HG02973 (cell line): ENCODE measurements around the gene WWOX.

Experiments
- ATAC-seq: cut with Tn5 transposase; IDR thresholded peaks from one replicate; pipeline ENCODE4 v1.9.1; 2021; ENCODE audit warnings: moderate library complexity; ENCODE audit not compliant: unreplicated experiment

Gene WWOX

GRCh38 chr16:78552716-78553115 is 453.3 kb downstream of the WWOX start:
- no peak for ATAC-seq

- no peak for ATAC-seq
Measured at GRCh38 chr16:78553268-78554039, 454.0 kb downstream of the WWOX start.

GRCh38 chr16:78556421-78556820 is 457.0 kb downstream of the WWOX start:
- ATAC-seq = no peak

GRCh38 chr16:78560997-78561396 is 461.5 kb downstream of the WWOX start:
- no peak for ATAC-seq

GRCh38 chr16:78562111-78562510 is 462.7 kb downstream of the WWOX start:
- ATAC-seq = no peak

- ATAC-seq = no peak
Measured at GRCh38 chr16:78562650-78563049, 463.2 kb downstream of the WWOX start.

GRCh38 chr16:78563905-78564304 is 464.5 kb downstream of the WWOX start:
- no peak for ATAC-seq

GRCh38 chr16:78566397-78567073 is 467.1 kb downstream of the WWOX start:
- ATAC-seq = no peak

GRCh38 chr16:78570399-78571141 is 471.1 kb downstream of the WWOX start:
- ATAC-seq = no peak

- no peak for ATAC-seq
Measured at GRCh38 chr16:78571434-78571833, 472.0 kb downstream of the WWOX start.

- no peak for ATAC-seq
Measured at GRCh38 chr16:78571898-78572358, 472.5 kb downstream of the WWOX start.

- peak; percentile 61 for ATAC-seq
Measured at GRCh38 chr16:78574571-78574970, 475.1 kb downstream of the WWOX start.

GRCh38 chr16:78576941-78577340 is 477.5 kb downstream of the WWOX start:
- no peak for ATAC-seq

GRCh38 chr16:78577630-78578029 is 478.2 kb downstream of the WWOX start:
- no peak for ATAC-seq

- no peak for ATAC-seq
Measured at GRCh38 chr16:78579020-78579419, 479.6 kb downstream of the WWOX start.

- no peak for ATAC-seq
Measured at GRCh38 chr16:78583441-78583840, 484.0 kb downstream of the WWOX start.

GRCh38 chr16:78584213-78584860 is 484.9 kb downstream of the WWOX start:
- ATAC-seq = no peak

GRCh38 chr16:78584991-78585390 is 485.5 kb downstream of the WWOX start:
- no peak for ATAC-seq

- ATAC-seq = no peak
Measured at GRCh38 chr16:78589331-78589730, 489.9 kb downstream of the WWOX start.

GRCh38 chr16:78591682-78592103 is 492.2 kb downstream of the WWOX start:
- no peak for ATAC-seq

- ATAC-seq = no peak
Measured at GRCh38 chr16:78592111-78592510, 492.7 kb downstream of the WWOX start.
